B cell (primary cell): ENCODE data around the gene OS9. TPM values are rescaled to one million over a fixed set of nuclear protein-coding genes. Genes with fewer than 3 reads are reported as not detected.
A peak's percentile ranks its signal among the peaks of the same experiment; 100 is the strongest.

Experiments used
- ATAC-seq: fragments of 200-7000 bp; cut with Tn5 transposase; one replicate; pipeline ENCODE4 v1.10.0; 2021; ENCODE audit warnings: low read depth, mild to moderate bottlenecking, moderate number of reproducible peaks, moderate library complexity
- CTCF ChIA-PET: fragments of 350-600 bp; sonication (Branson Sonifier 250); formaldehyde crosslinking; loops from one replicate; lab custom pipeline; 2021; ENCODE audit warnings: antibody characterized with exemption, inconsistent platforms; lab: Charles Lee
- POLR2A ChIA-PET: fragments of 350-600 bp; sonication (Branson Sonifier 250); formaldehyde crosslinking; loops from one replicate; lab custom pipeline; 2021; ENCODE audit warnings: antibody characterized with exemption; lab: Charles Lee
- DNase-seq: peaks from one replicate; pipeline ENCODE4 v3.0.0; 2013
- H2AFZ ChIP-seq: 2 replicates; pipeline ENCODE4 v1.6.1; 2012; ENCODE audit warnings: mild to moderate bottlenecking, low read depth, low read length; ENCODE audit not compliant: insufficient read depth, poor library complexity, severe bottlenecking
- H3K27ac ChIP-seq, 2 donors: 1 replicate in 1 of 2; 2 replicates in 1 of 2; pipeline ENCODE4 v1.5.1; 2012 to 2013; ENCODE audit warnings: low read length in 2 of 2, mild to moderate bottlenecking in 2 of 2, moderate library complexity in 1 of 2
- H3K27me3 ChIP-seq, 4 experiments: fragments of 200-600 bp in 1 of 4; sonication (generic) in 1 of 4; replicated peaks in 1 of 4; 1 replicate in 2 of 4; 2 replicates in 2 of 4; pipeline versions ENCODE4 v1.6.1 to v1.7.0; 2013 to 2016; ENCODE audit warnings: low read length in 3 of 4, mild to moderate bottlenecking in 2 of 4, mixed read lengths in 1 of 4, moderate library complexity in 1 of 4; ENCODE audit not compliant: insufficient read depth in 4 of 4, control insufficient read depth in 3 of 4; ENCODE audit errors: control extremely low read depth in 1 of 4
- H3K36me3 ChIP-seq, 2 experiments: replicated peaks in 1 of 2; 1 replicate in 1 of 2; 2 replicates in 1 of 2; pipeline versions ENCODE4 v1.6.1 to v1.7.1; 2013; ENCODE audit warnings: low read length in 1 of 2; ENCODE audit not compliant: insufficient read depth in 2 of 2, control insufficient read depth in 1 of 2; ENCODE audit errors: control extremely low read depth in 1 of 2, extremely low read depth in 1 of 2
- H3K4me1 ChIP-seq, 2 donors: fragments of 200-600 bp in 1 of 2; sonication (generic) in 1 of 2; 1 replicate in 1 of 2; 2 replicates in 1 of 2; pipeline versions ENCODE4 v1.5.1 to v1.6.1; 2013 to 2017; ENCODE audit warnings: low read length in 2 of 2; ENCODE audit not compliant: control insufficient read depth in 2 of 2, insufficient read depth in 2 of 2
- H3K4me2 ChIP-seq: replicated peaks from 2 replicates; pipeline ENCODE3; 2012; ENCODE audit warnings: mild to moderate bottlenecking, low read depth, low read length; ENCODE audit not compliant: poor library complexity, severe bottlenecking
- H3K4me3 ChIP-seq, 5 experiments: fragments of 200-600 bp in 1 of 5; sonication (generic) in 1 of 5; 1 replicate in 3 of 5; 2 replicates in 2 of 5; pipeline versions ENCODE4 v1.5.1 to v1.7.0; 2011 to 2016; ENCODE audit warnings: low read length in 4 of 5, mild to moderate bottlenecking in 4 of 5, low read depth in 2 of 5, control low read depth in 1 of 5, moderate library complexity in 1 of 5; ENCODE audit not compliant: insufficient read depth in 1 of 5; ENCODE audit errors: control extremely low read depth in 1 of 5, extremely low read depth in 1 of 5
- H3K79me2 ChIP-seq: fragments of 200-600 bp; sonication (generic); one replicate; pipeline ENCODE4 v1.6.0; 2016; ENCODE audit warnings: low read length; ENCODE audit not compliant: control insufficient read depth, insufficient read depth
- H3K9ac ChIP-seq: fragments of 200-600 bp; sonication (generic); 2 replicates; pipeline ENCODE4 v1.6.1; 2017; ENCODE audit warnings: mild to moderate bottlenecking, low read length, moderate library complexity
- H3K9me3 ChIP-seq, 3 donors: one replicate each; pipeline versions ENCODE4 v1.6.1 to v1.7.1; 2013; ENCODE audit warnings: low read length in 2 of 3; ENCODE audit not compliant: control insufficient read depth in 2 of 3, insufficient read depth in 1 of 3; ENCODE audit errors: control extremely low read depth in 1 of 3
- H4K20me1 ChIP-seq: 2 replicates; pipeline ENCODE4 v1.6.0; 2012; ENCODE audit warnings: mild to moderate bottlenecking, low read length; ENCODE audit not compliant: insufficient read depth, control insufficient read depth, poor library complexity, severe bottlenecking
- H3K27ac Mint-ChIP-seq: one replicate; pipeline ENCODE4 v1.8.0; 2021; ENCODE audit warnings: mixed read lengths
- H3K27me3 Mint-ChIP-seq: one replicate; pipeline ENCODE4 v1.8.0; 2021; ENCODE audit warnings: mixed read lengths
- H3K4me1 Mint-ChIP-seq: one replicate; pipeline ENCODE4 v1.8.0; 2021; ENCODE audit warnings: mixed read lengths
- H3K4me3 Mint-ChIP-seq: one replicate; pipeline ENCODE4 v1.8.0; 2021; ENCODE audit warnings: mixed read lengths
- H3K9me3 Mint-ChIP-seq: one replicate; pipeline ENCODE4 v1.8.0; 2022; ENCODE audit warnings: mixed read lengths; ENCODE audit not compliant: insufficient read depth
- EZH2 ChIP-seq: IDR thresholded peaks from 2 replicates; pipeline ENCODE4 v1.6.1; 2012; ENCODE audit warnings: borderline replicate concordance, low read depth, mild to moderate bottlenecking, moderate library complexity, low read length; ENCODE audit not compliant: insufficient read depth, poor library complexity, severe bottlenecking
- WGBS: methylation state at CpG from one replicate; pipeline ENCODE4 v1.1.5; 2013; ENCODE audit warnings: missing lambda C conversion rate; ENCODE audit not compliant: insufficient coverage; 5-methylcytosine and 5-hydroxymethylcytosine counted together
- intact Hi-C: fragments of 100-400 bp; cut with micrococcal nuclease; formaldehyde crosslinking; loops from one replicate; pipeline ENCODE4 v1.10.0; 2022
- polyA plus RNA-seq: library from polyadenylated mRNA; depleted of rRNA; stranded (reverse); fragments of >200 nt; gene quantifications from 2 replicates; pipeline ENCODE4 v1.2.3, GENCODE V29; 2012
- total RNA-seq, 2 donors: library from RNA; stranded (reverse); fragments of 120-200 nt in 1 of 2; gene quantifications; 1 replicate in 1 of 2; 2 replicates in 1 of 2; pipeline versions ENCODE4 v1.2.3 to v1.2.4, GENCODE V29; 2013 to 2022
- TF ChIP-seq, protein P1 (sequence below): fragments of 200-600 bp; IDR thresholded peaks from one replicate; pipeline ENCODE4 v1.8.0; 2022; ENCODE audit warnings: antibody characterized with exemption, mild to moderate bottlenecking

The OS9 gene
- total and polyA plus RNA-seq, 2 donors (not counting 1 experiment from before 2014, with no cell fraction given), result 182 to 234 TPM

DNA sequence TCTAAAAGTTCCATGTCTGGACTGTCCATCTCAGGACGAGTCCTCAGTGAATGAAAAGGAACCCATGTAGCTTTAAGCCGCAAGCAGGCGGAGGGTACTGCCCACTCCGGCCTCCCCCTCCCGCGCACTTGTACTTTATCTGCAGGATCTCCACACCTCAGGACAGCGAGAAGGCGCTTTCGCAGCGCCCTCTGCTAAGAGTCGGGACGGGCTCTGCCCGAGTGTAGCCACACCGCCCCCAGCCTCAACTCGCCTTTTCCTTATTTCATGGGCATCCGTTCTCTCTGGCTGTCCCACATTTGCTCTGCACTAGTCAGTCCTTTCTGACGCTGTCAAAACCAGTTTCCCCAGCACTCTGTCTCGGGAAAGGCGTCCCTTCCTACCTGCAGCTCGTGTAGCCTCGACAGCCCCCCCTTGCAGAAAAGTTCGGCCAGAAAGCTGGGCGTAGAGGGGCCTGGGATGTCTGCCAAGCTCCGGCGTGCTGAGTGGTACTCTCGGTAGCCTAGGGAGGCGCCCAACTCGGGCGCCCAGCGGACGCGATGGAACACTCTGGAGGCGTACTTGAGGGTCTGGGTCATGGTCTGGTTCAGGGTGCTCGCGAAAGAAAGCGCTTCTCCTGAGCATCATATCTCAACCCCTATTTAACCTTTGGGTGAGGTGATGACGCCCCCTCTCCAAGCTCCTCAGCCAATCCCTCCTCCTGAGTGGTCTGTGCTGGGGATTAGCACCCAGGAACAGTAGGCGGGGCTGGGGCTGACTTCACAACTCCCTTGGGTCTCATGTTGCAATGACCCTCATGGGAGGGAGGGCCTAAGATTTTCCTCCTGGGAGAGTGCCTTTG, 72.8 kb downstream of the OS9 start, which contains the start of gene CYP27B1:
CYP27B1 (minus strand) TSS at position 615 of the 841 bp plus-strand sequence; CDS start at position 578, 37 bp downstream.
- Mint-ChIP-seq H3K4me1 (peaks cover 39% of the 10 kb centered on the region), H3K4me3 (peak within 1 kb of the TSS; percentile 93), H3K27ac (peak within 1 kb of the TSS; percentile 33), H3K27me3 (peaks cover 24% of the 10 kb centered on the region), H3K9me3 (no peaks in the 10 kb centered on the region)
- H3K27ac ChIP-seq, result no peak within 1 kb of the TSS
- intact Hi-C loops, result no loop called here
- peaks cover 37 to 38% of the 10 kb centered on the region in 2 donors for H3K4me1 ChIP-seq
- H3K9me3 ChIP-seq, result peaks cover 0 to 13% (median 0%) of the 10 kb centered on the region in 3 donors
- peaks cover 0 to 5% of the 10 kb centered on the region in 2 experiments for H3K36me3 ChIP-seq
- H4K20me1 ChIP-seq, result peaks cover 22% of the 10 kb centered on the region
- DNase-seq (peak; percentile 39), ATAC-seq (peak; percentile 4)
- peak within 1 kb of the TSS; percentile 77 for H2AFZ ChIP-seq
- POLR2A ChIA-PET, result interaction anchor here (0.6 to 1.1 kb wide), 2 partner anchors 11 to 270 kb away, joined by 4 read pairs; no protein-coding TSS in a partner anchor
- CTCF ChIA-PET, result interaction anchor here (0.8 to 3.0 kb wide), 7 partner anchors 10 to 139 kb away, joined by 3 to 37 read pairs (median 5); partner anchors contain the start of genes CDK4 and TSFM
- WGBS, result 6% methylated on average over 32 of the region's 38 CpGs
- peak within 1 kb of the TSS in 4 of 5 experiments; percentile 48 to 63 (median 58) for H3K4me3 ChIP-seq
- H3K4me2 ChIP-seq, result peak within 1 kb of the TSS; percentile 87
- H3K79me2 ChIP-seq, result peaks cover 22% of the 10 kb centered on the region
- H3K27me3 ChIP-seq, result peaks cover 0 to 38% (median 26%) of the 10 kb centered on the region in 4 experiments
- TF ChIP-seq EZH2, result peak; percentile 43
- TF ChIP-seq, protein P1, sequence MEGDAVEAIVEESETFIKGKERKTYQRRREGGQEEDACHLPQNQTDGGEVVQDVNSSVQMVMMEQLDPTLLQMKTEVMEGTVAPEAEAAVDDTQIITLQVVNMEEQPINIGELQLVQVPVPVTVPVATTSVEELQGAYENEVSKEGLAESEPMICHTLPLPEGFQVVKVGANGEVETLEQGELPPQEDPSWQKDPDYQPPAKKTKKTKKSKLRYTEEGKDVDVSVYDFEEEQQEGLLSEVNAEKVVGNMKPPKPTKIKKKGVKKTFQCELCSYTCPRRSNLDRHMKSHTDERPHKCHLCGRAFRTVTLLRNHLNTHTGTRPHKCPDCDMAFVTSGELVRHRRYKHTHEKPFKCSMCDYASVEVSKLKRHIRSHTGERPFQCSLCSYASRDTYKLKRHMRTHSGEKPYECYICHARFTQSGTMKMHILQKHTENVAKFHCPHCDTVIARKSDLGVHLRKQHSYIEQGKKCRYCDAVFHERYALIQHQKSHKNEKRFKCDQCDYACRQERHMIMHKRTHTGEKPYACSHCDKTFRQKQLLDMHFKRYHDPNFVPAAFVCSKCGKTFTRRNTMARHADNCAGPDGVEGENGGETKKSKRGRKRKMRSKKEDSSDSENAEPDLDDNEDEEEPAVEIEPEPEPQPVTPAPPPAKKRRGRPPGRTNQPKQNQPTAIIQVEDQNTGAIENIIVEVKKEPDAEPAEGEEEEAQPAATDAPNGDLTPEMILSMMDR, result no peak
- peak within 1 kb of the TSS; percentile 64 for H3K9ac ChIP-seq

DNA sequence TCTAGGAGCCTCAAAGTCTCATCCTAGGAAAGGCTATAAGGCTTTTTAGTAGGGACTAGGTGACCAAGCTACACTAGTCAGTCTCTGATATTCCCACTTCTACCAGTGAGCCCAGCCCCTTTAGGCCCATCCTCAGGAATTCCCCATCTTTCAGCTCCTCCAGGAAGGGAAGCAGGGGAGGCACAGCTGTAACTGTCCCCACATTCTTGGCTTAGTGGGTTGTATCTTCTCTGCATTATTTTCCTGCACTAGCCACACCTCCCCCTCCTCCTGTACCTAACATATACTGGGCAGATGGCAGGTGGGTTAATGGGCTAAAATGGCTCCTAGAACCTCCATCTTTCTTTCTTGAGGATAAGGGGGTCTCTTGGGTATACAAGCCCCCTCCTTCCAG, 73.4 kb downstream of the OS9 start:
- no peak overlapping the region for H3K27ac ChIP-seq
- H3K27me3 Mint-ChIP-seq, result peaks cover 24% of the 10 kb centered on the region
- H3K4me1 Mint-ChIP-seq, result peaks cover 42% of the 10 kb centered on the region
- H3K9ac ChIP-seq, result no peak overlapping the region
- ChIA-PET POLR2A (no interaction called here), CTCF (interaction anchor here (1.1 to 3.0 kb wide), 4 partner anchors 8 to 16 kb away, joined by 3 to 37 read pairs (median 5); partner anchors contain the start of gene TSFM)
- no peak for DNase-seq
- intact Hi-C loops, result no loop called here
- H3K9me3 Mint-ChIP-seq, result no peaks in the 10 kb centered on the region
- peaks cover 38 to 41% of the 10 kb centered on the region in 2 donors for H3K4me1 ChIP-seq
- H3K27me3 ChIP-seq, result peaks cover 0 to 38% (median 26%) of the 10 kb centered on the region in 4 experiments
- TF ChIP-seq, protein P1, result no peak
- TF ChIP-seq EZH2, result no peak
- no peaks in the 10 kb centered on the region for H3K36me3 ChIP-seq
- H3K79me2 ChIP-seq, result peaks cover 18% of the 10 kb centered on the region
- no peak for ATAC-seq
- H2AFZ ChIP-seq, result no peak overlapping the region
- no peak overlapping the region for H3K27ac Mint-ChIP-seq
- peak overlapping the region; percentile 93 for H3K4me3 Mint-ChIP-seq
- H4K20me1 ChIP-seq, result peaks cover 18% of the 10 kb centered on the region
- peaks cover 0 to 13% (median 0%) of the 10 kb centered on the region in 3 donors for H3K9me3 ChIP-seq
- no peak overlapping the region for H3K4me3 ChIP-seq
- H3K4me2 ChIP-seq, result no peak overlapping the region
